C4-2B (cell line): ENCODE results near the gene SIM1.

Source experiments
- H3K27ac ChIP-seq: fragments of 450-650 bp; 2 replicates; pipeline ENCODE4 v1.5.1; 2017
- CTCF ChIP-seq: fragments of 450-650 bp; conservative IDR thresholded peaks from 2 replicates; pipeline ENCODE4 v1.5.1; 2017; ENCODE audit warnings: mild to moderate bottlenecking
- ZFX ChIP-seq: fragments of 450-650 bp; IDR thresholded peaks from 2 replicates; pipeline ENCODE4 v1.6.1; 2017

Gene SIM1

GRCh38 chr6:100482698-100483097 lies 18.0 kb upstream of the SIM1 start:
- peak overlapping the region; percentile 37 for H3K27ac ChIP-seq
- no peak for TF ChIP-seq CTCF
- TF ChIP-seq ZFX: no peak

GRCh38 chr6:100479179-100480035 lies 14.7 kb upstream of the SIM1 start:
- TF ChIP-seq ZFX (no peak), CTCF (peak; percentile 83)
- no peak overlapping the region for H3K27ac ChIP-seq

GRCh38 chr6:100475554-100476320 lies 11.0 kb upstream of the SIM1 start:
- TF ChIP-seq ZFX (no peak), CTCF (no peak)
- no peak overlapping the region for H3K27ac ChIP-seq

GRCh38 chr6:100473182-100473581 lies 8.5 kb upstream of the SIM1 start:
- H3K27ac ChIP-seq: no peak overlapping the region
- TF ChIP-seq ZFX: no peak
- TF ChIP-seq CTCF: no peak

GRCh38 chr6:100472674-100473073 lies 8.0 kb upstream of the SIM1 start:
- TF ChIP-seq ZFX (no peak), CTCF (peak; percentile 17)
- H3K27ac ChIP-seq: no peak overlapping the region

- TF ChIP-seq CTCF (no peak), ZFX (no peak)
- H3K27ac ChIP-seq: no peak overlapping the region
Measured at GRCh38 chr6:100470422-100471120, 5.8 kb upstream of the SIM1 start.
